Activated naive CD8-positive, alpha-beta T cell treated with anti-CD3 and anti-CD28 coated beads, Interleukin-2, amount 50 U/mL, for 16 hours (primary cell): ENCODE measurements around the gene TAF10.
A peak's percentile ranks its signal among the peaks of the same experiment; 100 is the strongest.

Experiments used
- DNase-seq: peaks from one replicate; pipeline ENCODE4 v3.0.0-alpha.2; 2020; ENCODE audit warnings: low read depth, low spot score

TAF10 gene

DNA sequence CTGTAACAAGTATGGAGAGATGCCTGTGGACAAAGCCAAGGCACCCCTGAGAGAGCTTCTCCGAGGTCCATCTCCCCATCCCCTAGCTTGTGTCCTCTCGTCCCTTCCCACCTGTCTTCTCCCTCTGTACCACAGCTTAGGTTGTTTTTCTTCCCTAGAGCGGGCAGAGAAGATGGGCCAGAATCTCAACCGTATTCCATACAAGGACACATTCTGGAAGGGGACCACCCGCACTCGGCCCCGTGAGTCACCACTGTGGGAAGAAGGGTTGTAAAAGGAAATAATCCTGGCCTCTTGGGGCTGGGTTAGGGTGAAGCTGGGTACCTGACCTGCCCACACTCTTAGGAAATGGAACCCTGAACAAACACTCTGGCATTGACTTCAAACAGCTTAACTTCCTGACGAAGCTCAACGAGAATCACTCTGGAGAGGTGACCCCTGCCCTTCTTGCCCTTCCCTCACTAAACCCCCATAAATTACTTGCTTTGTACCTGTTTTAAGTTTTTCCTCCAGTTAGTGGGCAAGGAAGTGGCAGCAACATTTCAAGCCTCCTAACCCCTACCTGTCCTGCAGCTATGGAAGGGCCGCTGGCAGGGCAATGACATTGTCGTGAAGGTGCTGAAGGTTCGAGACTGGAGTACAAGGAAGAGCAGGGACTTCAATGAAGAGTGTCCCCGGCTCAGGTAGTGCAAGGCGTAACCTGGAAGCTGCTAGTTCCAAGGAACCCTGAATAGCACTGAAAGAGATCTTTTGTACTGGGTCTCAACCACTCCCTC is 3.1 kb downstream of the TAF10 start:
- no peak for DNase-seq

DNA sequence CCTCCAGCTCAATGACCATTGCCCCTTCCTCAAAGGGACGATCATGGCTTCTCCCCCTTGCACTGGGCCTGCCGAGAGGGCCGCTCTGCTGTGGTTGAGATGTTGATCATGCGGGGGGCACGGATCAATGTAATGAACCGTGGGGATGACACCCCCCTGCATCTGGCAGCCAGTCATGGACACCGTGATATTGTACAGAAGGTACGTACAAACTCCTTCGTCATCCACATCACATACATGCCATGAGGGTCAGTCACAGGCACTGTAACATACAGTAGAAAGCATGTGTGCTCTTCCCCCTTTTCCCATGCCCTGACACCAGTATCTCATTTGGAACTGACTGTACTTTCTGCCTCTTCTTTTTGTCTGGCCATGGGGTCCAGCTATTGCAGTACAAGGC is 4.0 kb downstream of the TAF10 start:
- DNase-seq: no peak

DNA sequence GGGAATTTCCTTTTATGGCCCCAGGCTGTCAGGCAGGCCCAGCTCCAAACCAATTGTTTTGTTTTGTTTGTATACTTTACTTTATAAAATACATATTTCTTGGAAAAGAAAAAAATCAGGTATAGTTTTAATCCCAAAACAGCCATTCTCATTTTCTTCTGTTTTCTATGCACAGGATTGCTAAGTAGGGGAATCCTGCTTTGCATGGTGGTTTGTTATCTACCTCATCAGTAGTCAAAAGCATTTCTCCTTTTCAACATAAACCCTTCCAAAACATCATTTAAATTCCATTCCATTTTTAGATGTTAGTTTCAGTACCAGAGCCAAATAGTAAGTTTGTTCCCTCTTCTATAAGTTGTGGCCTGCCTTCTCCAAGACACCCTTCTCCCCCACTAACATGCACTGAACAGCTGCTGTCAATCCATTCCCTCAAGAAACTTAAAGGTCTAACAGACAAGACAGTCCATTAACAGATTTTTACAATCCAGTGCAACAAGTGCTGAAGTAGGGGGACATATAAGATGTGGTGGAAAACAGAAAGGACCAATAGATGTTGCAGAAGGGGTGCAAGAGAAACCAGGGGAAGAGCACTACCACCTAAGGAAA is 4.7 kb downstream of the TAF10 start:
- no peak for DNase-seq

DNA sequence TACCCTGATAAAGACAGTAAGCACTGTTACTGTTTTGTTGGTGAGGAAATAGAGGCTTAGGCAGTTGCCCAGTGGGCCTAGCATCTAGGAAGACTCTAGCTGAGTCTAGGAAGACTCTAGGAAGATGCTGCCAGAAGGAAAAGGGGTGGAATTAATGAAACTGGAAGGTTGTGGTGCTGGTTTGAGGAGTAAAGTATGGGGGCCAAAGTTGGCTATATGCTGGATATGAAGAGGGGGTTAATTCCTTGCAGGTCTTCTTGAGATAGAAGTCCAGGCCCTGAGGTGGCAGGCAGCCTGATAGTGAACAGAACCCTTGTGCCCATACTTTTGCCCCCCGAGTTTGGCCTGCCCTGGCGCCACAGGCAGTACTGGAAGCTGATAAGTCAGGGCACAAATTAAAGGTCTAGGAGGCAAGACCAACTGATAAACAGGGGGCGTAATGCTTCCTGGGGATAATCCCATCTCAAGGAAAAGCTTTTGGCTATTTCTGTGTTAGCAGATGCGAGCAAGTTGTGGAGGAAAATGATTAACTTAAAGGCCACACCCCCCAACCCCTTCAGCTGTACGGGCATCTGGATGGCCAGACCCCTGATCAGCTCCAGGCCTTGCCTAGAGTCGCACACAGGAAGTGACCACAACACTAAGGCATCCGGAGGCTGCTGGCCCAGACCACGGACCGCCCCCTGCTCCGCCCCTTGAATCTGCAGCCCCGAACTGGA is 5.4 kb downstream of the TAF10 start:
- DNase-seq: no peak

DNA sequence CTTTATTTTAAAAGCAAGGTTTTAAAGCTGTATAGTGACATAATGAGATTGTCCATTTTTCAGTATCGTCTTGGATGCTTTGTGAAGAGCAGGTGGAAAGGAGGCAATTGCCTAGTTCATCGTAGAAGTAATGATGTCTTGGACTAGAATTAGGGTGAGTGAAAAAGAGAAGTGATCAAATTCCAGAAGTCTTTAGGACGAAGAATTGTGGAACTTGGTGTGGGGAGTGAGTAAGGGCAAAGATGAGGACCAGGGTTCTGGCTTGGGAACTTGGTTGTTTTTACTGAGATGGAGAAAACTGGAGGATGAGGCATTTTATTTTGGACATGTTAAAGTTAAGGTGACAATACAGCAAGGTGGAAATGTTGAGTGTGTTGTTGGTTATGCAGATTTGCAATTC is 7.2 kb downstream of the TAF10 start:
- DNase-seq: no peak

DNA sequence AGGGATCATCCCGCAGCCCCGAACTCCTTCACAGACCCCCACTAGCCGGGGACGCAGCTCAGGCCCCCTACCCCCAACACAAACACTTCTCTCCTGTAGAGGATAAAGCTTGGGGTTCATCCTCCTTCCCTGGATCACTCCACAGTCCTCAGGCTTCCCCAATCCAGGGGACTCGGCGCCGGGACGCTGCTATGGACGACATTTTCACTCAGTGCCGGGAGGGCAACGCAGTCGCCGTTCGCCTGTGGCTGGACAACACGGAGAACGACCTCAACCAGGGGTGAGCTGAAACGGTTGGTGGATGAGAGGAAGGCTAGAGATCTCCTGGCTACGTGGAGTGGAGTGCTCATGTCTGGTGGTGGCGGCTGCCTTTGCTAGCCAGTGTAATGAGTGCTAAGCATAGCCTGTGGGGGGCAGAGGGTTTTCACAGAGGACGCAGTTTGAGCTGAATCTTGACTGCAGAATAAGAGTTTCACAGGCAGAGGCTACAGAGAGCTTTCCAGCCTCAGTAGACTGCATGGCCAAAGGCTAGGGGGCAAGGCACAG is 7.9 kb downstream of the TAF10 start:
- peak; percentile 17 for DNase-seq

DNA sequence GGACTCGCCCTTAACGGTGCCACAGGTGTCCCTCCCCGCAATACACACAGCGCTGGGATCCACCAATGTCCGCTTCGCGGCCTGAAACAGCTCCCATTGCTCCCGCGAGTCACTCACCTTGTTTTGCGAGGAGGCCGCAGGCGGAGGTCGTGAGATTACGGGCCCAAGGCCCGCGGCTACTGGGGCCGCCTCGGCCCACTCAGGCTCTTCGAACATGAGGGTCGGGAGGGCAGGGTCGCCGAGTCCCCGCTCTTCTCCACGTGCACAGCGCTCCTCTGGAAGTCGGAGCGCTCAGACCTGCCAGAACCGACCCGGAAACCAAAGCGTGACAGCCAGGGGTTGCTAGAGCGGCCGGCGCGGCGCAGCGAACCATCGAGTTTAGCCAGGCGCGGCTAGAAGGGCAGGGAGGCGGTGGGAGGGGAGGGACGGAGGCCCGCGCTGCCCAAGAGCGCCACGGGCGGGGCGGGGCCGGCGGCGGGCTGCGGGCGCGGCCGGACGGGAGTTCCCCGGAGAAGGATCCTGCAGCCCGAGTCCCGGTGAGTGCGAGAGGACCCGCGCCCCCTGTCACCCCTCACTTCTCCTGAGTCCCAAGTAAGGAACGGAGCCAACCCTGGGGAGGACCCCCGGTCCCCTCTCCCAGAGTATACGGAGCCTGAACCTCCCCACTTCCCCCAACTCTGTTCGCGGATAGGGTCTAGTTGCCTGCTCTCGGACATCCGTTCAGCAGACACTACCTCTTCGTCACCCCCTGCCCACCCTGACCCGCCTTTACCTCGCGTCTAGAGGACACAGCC is 8.5 kb downstream of the TAF10 start, which contains the start of the genes ILK and RRP8:
TSS of gene ILK (plus strand) at position 488 of the 794 bp plus-strand sequence. CDS start 498 bp downstream, outside the sequence.
TSS of gene RRP8 (minus strand) at position 330 of the 794 bp plus-strand sequence. CDS start at position 216, 114 bp downstream.
- DNase-seq: peak; percentile 57

DNA sequence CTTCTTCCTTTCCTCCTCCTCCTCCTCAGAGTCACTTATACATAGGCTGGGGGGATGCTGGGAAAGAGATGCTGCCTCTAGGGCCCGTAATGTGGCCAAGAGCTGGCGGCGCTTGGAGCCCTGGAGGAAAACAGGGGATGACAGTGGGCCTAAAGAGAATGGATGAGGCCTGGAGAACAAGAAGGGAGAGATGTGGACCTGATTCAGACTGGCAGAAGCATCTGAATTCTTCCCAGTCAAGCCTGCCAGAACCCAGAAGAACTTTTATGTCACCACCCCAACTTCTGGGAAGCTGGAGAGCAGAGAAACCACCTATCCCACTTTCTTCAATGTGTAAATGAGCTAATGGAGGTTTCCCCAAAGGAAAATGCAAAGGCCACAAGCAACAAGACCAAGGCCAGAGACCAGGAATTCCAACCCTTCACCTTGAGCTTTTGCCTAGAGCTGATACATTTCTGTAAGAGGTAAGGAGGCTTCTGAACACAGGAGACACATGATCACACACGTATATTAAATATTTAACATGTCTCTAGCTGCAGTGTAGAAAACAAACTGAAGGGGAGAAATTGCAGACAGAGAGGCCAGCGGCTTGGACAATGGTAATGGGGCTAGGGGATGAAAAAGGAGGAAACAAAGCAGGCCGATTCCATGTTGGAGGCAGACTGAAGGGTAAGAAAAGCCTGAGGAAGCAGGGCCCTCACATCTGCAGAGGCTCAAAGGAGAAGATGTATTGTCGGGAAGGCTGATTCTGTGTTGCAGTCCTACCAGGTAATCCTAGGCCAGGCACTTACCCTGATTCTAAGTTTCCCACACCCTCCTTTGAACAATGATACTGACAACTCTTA is 9.7 kb downstream of the TAF10 start:
- DNase-seq: no peak

DNA sequence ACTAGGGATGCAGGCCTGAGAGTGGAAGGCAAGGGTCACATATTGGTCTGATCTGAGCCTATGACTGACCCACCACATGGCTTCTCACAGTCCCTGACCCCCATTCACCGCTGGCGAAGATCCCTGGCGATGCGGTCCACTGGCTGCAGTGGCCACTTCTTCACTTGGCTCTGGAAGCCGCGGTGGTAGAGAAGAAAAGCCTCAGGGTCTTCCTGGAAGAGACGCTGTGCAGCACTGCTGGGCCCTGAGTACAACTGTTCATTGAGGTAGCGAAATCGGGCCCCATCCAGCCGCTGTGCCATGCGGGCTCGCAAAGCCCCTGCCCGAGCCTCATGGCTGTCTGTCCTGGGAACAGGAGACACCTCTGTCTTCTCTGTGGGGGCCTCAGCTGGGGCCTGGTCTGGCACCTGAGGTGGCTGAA is 11.0 kb downstream of the TAF10 start:
- DNase-seq: no peak

DNA sequence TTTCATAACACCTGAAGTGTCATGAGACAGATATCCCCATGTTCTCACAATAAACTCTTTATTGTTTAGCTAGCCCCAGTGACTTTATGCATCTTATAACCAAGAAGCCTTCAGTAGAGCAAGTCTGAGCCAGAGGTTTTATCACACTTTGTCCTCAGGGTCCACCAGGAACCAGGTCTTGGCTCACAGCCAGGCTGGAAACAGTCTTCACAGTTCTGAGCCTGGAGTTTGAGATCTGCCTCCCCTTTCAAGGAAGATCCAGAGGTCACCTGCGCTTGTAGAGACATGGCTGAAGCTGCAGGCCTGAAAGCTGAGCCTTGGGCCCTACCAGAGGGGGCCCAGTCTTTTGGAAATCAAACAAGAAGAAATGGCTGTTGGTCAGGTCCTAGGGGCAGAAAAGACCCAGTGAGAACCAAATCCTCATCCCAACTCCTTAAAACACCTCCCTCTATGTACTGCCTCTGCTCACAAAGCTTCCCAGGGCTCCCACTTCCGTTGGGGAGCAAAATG is 12.1 kb downstream of the TAF10 start:
- DNase-seq: no peak

DNA sequence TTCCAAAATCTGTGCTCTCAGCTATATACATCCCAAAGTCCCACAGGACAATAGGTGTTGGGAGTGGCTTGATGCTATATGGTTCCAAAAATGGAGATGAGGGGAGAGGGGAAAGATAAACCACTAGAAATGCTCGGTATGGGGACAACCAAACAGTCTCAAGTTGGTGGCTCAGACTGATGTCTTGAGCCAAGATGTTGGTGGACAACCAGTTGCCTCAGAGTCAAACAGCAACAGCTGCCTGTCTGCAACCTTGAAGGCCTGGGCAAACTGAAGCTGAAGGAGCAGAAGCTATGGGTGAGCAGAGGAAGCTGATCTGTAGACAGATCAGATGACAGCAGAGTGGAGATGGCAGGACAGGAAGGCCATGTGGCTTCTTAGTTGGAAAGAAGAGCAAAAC is 12.6 kb downstream of the TAF10 start:
- DNase-seq: no peak

DNA sequence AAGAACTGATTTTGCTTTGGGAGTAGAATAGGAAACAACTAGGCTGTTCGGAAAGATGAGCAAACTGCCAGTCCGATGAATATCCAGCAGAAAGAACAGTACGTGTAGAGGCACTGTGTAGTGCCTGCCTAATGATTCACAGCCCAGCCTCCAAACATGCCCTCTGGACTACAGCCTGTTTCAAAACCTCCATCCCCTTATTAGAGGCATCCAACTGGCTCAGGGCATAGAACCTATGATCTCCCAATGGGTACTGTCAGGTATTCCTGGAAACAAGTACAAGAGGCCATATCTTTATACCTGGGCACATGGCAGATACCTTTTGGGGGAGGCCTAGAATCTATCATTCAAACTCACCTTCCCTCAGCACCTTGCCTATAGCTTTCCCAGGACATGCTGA is 13.5 kb downstream of the TAF10 start:
- no peak for DNase-seq

DNA sequence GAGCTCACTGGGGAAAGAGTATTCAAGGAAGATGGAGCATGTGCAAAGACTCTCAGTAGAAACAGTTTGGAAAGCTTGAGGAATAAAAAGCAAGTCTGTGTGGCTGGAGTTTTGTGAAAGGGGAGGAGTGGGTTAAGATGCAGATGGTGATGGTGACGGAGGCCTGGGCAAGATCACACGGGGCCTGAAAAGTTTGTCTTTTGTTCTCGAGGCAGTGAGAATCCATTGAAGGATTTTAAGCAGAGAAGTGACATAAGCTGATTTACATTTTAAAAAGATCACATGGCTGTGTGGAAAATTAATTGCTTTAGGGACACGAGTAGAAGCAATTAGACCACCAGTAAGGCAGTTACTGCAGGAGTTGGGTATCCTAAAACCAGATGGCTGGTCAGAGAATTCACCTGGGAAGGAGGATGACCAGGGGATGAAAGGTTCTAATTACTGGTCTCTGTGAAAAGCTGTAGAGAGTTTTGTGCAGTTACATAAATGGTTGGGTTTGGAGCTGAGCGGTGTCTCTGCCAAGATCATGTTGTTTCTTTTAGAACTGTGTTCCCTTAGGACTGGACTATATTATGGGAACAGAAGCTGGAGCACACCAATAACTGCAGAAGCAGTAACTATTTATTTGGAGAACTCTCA is 15.7 kb downstream of the TAF10 start:
- no peak for DNase-seq

DNA sequence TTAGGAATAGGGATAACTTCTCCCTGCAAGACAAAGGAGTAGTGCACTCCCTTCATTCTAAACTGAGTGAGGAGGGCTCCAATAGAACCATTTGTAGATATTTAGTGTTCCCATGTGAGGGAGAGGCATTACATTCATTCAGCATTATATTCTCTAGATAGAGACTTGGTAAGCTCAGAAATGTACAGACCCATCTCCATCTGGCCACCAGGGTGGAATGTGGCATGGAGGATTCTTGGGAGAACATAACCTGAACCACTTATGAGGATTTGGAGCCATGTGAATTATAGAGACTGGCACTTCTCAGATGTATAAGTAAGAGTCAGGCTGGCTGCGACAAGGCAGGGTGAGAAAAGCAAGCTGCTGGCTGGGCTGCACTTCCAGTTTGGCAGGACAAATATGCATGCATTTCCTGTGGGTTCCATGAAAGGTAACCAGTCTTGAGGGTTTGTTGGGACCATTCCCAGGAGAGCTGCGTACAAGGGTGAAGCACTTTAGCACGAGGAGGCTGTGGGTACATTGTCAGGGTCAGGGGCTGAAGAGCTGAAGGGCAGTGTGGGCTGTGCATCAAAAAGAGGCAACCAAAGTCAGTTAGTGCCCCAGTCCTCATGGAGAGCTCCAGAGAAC is 17.8 kb downstream of the TAF10 start:
- no peak for DNase-seq

DNA sequence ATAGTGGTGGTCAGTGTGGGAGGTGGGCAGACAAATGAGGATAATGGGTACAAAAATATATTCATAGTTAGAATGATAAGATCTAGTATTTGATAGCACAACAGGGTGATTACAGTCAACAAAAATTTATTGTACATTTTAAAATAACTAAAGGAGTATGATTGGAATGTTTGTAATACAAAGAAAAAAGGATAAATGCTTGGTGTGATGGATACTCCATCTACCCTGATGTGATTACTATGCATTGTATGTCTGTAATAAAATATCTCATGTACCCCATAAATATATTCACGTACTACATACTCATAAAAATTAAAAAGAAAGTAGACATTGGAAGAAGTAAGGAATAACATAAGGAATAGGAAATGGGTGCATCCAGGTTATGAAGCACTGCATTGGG is 24.0 kb downstream of the TAF10 start:
- DNase-seq: no peak

DNA sequence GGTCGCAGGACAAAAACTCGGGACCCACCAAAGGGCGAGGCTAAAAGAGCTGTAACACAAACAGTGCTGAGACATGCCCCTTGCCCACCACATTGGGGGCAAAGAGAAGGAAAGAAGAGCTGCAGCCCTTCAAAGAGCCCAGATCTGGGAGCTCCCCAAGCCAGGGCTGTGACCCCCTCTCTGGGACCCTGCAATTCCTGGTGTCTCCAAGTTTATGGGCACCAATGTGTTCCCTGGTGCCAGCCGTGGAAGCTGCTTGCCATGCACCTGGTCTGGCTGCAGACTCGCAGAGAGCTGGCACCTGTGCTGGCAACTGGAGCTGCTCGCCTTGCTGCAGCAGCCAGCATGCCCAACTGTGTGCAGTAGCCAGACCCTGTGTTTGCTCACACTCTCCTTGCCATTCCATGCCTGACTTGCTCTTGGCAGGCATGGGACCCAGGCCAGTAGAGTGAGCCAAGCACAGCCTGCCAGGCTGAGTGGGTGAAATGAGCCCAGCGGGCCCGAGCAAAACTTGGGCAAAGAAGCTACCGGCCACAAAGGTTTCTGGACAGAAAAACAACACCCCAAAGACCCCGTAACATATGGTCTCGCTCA is 24.6 kb downstream of the TAF10 start:
- no peak for DNase-seq

DNA sequence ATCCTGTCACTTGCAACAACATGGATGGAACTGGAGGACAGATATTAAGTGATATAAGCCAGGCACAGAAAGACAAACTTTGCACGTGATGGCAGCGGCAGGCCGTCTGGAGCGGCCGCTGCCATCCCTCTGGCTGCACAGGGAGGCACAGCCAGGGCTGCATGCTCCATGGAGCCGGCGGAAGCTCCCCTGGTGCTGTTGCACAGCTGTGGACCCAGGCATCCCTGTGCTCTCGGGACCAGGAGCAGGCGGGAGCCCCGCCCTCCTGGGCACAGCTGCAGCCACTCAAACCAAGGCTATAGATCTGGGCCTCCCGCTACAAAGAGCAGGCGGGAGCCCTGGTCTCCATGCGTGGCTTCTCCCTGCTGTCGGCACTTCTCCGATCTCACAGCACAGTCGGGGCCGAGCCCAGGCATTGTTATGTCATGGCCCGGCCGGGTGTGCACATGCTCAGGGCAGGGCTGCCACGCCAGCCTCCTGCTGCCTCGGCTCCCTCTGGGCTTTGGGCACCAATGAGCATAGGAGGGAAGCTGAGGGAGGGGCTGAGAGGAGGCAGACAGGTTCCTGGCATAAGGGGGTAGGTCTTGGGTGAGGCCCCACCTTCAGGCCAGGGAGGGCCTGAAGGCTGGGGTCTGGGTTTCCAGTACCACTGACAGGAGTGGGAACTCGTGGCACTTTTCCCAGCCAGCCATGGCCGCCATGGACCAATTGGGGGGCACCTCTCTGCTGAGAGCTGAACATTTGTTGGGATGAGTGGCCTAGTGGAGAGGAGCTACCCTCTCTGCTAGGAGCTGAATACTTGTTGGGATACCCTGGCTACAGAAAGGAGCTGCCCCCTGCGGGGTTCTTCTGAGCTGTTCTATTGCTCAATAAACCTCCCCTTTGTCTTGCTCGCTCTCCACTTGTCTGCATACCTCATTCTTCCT is 25.3 kb downstream of the TAF10 start:
- DNase-seq: no peak

DNA sequence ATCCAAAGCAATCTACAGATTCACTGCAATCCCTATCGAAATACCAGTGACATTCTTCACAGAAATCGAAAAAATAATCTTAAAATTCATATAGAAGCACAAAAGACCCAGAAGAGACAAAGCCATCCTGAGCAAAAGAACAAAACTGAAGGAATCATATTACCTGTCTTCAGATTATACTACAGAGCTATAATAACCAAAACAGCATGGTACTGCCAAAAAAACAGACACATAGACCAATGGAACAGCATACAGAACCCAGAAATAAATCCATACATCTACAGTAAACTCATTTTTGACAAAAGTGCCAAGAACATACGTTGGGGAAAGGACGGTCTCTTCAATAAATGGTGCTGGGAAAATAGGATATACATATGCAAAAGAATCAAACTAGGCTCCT is 27.5 kb downstream of the TAF10 start:
- no peak for DNase-seq
